Activated CD4-positive, alpha-beta T cell treated with anti-CD3 and anti-CD28 coated beads, Interleukin-2, Interleukin-6, amounts not matched to agents 100 ng/mL and 50 ng/mL, durations not matched to agents 16 hours and 8 hours (primary cell): Measurements from ENCODE around the gene CSTB.
A peak's percentile ranks its signal among the peaks of the same experiment; 100 is the strongest.
"Not testable (repeated sequence)": the region's sequence is repeated elsewhere in the genome, so short reads cannot be mapped to it uniquely, and the experiment has no call there.

Source experiments
- DNase-seq: peaks from one replicate; pipeline ENCODE4 v3.0.0-alpha.2; 2020

Gene CSTB, protein sequence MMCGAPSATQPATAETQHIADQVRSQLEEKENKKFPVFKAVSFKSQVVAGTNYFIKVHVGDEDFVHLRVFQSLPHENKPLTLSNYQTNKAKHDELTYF

DNA sequence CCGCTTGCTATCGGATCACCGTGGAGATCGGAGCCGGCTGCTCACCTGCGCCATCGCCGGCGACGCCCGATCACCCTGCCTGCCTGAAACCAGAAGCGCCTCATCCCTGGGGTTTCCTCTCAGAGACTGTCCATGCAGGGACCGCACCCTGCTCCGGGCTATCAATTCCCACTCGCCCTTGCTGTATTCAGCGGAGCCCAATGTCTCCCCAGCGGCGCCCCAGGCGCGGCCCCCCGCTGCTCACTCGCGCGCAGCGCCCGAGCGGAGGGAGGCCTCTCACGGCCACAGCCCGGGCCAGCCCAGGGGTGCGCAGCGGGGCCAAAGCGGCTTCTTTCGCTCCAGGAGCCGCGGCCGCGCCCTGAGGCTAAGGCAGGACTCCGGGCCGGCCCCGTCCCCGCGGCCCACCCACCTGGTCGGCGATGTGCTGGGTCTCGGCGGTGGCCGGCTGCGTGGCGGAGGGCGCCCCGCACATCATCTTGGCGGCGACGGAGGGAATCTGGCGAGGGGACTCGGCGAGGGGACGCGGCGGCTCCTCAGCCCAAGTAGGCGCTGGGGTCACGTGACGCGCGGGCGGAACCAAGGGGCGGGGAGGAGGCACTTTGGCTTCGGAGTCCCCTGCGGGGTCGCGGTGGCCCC, at the start of gene CSTB:
CSTB (minus strand) TSS at position 514 of the 636 bp plus-strand sequence; CDS start at position 475, 39 bp downstream.
- peak; percentile 89 for DNase-seq

DNA sequence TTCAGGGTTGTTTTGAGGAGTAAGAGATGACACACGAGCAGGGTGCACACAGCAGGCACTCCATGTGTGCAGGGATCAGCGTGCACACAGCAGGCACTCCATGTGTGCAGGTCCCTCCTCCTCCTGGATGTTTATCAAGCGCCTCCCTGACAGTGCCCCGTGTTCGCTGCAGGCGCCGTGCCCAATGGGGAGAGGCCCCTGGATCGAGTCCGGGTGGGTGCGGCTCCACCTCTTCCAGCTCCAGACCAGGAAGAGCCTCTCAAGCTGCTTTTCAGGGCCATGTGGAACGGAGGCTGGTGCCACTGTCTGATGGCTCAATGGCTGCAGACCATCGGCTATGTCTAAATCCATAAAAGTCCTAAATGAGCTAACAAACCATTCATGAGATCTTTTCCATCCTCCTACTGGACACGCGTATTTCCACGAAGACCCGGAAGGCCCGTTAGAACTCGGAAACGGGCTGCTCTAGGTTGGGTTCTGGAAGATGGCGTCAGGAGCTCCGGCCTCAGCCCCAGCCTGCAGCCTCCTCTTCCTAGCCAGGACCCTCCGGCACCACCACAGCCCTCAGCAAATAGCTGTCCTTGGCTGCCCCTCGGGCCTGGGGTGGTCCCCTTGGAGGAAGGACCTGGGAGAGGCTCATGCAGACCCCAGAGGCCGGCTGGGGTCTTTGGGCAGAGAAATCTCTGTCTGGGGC, 49.3 kb upstream of the CSTB start:
- no peak for DNase-seq

DNA sequence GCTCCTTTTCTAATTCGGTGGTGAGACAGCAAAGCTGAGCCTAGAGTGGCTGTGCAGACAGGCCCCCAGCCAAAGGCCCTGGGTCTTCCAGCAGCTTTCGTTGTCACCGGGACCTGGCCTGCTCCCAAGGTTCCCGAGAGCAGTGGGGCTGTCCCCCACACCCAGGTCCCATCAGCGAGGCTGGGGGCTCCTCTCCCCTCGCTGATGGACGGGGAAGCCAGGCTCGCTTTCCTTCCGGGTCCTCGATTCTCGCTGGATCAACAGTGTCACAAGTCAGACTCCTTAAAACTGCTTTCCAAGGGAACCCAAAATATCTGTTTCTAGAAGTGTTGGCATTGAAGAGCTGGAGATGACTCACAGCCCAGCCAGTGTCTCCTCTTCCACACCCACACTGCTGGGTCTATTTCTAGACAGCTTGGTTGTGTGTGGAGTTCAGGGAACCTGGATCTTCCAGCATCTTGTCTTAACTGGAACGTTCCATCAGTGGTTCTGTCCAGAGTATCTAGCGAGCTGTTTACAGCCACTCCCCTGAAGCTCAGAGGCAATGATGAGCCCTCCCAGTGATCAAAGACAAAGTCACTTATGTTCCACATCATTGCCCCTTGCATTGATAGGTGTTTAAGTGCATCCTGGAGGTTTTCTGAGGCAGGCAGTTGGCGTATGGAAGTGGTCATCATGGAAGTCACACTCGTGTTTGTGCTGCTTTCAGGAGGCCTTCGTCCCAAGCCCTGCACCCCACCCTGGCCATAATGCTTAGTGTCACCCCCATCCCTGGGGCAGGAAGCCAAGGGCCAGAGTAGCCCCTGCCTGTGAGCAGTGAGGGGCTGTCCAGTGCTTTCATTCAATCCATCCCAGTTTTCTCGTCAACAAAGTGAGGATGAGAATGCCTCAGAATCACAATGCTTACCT, 48.5 kb upstream of the CSTB start:
- no peak for DNase-seq

DNA sequence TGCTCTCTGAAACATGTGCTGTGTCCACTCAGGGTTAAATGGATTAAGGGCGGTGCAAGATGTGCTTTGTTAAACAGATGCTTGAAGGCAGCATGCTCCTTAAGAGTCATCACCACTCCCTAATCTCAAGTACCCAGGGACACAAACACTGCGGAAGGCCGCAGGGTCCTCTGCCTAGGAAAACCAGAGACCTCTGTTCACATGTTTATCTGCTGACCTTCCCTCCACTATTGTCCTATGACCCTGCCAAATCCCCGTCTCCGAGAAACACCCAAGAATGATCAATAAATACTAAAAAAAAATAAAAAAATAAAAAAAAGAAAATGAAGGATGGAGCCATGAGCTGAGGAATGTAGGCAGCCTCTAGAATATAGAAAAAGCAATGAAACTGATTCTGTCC, 46.6 kb upstream of the CSTB start:
- not testable (repeated sequence) for DNase-seq

DNA sequence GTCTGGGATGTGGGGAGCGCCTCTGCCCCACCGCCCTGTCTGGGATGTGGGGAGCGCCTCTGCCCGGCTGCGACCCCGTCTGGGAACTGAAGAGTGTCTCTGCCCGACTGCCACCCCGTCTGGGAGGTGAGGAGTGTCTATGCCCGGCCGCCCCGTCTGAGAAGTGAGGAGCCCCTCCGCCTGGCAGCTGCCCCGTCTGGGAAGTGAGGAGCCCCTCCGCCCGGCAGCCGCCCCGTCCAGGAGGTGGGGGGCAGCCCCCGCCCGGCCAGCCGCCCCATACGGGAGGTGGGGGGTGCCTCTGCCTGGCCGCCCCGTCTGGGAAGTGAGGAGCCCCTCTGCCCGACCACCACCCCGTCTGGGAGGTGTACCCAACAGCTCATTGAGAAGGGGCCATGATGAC, 46.1 kb upstream of the CSTB start:
- not testable (repeated sequence) for DNase-seq

DNA sequence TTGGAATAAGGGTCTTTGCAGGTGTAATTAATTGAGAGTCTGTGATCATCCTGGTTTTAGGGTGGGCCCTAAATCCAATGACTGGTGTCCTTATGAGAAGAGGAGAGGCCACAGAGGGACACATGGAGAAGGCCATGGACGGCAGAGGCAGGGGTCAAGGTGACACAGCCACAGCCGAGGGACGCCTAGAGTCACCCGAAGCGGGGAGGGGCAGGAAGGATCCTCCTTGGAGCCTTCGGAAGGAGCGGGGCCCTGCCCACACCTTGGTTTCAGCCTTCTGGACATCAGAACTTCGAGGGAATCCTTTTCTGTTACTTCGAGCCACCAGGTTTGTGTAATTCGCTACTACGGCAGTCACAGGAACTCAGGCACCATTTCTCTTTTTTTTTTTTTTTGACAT, 44.4 kb upstream of the CSTB start:
- DNase-seq, result no peak

DNA sequence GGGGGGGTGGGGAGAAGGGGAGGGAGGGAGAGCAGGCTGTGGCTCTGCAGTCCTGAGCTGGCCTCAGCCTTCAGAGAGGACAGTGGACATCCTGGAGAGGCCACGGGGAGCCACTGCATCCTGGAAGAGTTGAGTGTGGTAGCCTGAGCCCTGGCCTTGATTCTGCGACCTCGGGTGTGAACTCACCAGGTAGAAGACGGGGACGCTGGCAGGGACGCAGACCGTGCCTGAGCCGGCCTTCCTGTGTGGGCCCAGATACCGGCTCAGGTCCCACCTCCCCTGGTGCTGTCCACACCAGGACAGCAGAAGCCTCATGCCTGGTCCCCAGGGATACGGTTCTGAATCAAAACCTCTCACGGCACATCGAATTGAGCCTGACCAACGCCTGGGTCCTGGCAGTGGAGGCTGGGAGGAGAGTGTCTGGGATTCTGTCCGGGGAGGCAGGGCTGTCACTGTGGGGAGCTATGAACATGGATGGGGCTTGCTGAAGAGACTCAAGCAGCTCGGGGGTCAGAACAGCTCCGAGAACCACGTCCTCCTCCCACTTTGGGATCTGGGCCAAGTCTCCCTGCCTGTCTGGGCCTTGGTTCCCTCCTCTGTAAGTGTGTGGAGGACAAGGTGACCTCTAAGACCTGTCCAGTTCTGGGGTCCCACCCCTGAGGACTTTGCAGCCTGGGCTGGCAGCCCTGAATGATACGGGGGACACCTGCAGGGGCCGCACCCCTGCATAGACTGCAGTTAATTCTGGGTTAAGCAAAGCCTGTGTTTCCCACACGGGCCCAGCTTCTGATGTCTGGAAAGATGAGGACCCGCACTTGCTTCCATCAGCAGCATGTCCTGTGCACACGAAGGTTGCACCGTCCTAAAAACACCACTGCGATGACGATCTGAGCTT, 43.6 kb upstream of the CSTB start:
- DNase-seq, result no peak

DNA sequence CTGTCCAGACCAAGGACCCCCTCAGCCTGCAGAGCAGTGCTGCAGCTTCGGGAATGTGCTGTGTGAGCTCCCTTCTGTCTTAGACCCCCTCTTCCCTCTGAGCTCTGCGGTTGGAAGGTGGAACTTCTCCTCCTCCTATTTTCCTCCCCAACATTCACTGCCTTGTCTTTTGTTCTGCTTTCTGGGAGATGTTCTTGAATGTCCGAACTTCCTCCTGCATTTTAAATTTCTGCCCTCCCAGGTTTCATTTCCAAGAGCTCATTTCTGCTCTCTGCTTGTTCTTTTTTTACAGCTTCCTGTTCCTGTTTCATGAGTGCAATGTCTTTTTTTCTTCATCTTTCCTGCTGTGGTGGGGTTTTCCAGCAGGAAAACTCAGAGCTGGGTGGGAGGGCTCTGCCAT, 42.6 kb upstream of the CSTB start:
- DNase-seq, result no peak

DNA sequence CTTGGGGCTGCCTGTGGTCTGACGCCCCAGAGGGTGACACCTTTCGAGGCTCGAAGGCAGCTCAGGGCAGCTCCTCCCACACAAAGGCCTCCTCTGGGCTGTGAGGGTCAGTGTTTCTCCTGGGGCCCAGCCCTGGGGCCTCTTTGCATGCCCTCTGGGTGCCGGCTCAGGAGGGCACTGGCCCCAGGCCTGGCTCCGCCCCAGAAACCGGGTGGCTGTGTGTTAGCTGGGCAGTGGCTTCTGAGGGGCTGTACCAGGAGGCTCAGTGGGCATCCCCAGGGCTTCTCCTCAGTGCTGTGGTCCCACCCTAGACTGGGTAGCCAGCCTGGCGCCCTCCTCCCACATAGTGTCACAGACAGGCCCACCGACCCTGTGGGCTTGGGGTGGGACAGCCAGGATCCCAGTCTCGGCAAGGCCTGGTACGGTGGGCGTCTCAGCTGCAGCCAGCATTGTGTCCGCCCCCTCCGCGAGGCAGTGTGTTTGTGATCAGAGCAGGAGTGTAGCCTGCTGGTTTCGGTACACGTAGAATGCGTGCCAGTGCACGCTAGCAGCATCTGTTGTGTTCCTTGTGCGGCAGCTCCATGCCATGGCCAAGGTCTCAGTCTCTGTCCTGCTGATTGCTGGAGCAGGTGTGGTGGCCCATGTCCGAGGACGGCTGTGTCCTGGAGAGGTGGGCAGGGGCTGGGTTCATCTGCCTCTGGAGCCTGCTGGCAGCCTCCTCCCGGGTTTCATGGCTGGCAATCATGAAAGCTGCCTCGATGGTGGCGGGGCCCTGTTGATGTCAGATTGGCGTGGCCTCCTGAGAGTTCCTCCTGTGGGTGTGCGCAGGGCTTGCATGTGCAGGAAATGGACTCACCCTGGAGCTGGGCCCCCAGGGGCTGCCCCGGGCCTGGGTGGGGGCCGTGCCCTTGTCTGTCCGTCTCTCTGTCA, 41.3 kb upstream of the CSTB start:
- DNase-seq, result no peak

DNA sequence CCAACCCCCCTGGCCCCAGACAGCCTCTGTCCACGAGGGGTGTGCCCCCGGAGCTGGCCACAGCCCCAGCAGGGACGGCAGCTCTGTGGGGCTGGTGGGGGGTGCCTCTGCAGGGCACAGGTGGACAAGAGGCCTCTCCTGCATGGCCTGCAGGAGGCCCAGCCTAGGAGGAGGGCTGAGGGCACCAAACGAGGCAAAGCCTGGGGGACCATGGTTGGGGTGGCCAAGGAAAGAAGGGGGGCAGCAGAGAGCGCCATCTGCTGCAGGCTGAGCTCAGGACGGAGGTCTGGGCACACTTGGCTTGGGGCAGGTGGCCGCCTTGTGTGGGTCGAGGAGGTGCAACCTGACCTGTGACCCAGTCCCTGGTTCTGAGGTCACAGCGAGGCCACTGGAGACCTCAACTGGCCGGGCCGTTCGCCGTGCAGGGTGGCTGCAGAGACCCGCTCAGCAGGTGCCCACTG, 40.5 kb upstream of the CSTB start:
- DNase-seq, result no peak

DNA sequence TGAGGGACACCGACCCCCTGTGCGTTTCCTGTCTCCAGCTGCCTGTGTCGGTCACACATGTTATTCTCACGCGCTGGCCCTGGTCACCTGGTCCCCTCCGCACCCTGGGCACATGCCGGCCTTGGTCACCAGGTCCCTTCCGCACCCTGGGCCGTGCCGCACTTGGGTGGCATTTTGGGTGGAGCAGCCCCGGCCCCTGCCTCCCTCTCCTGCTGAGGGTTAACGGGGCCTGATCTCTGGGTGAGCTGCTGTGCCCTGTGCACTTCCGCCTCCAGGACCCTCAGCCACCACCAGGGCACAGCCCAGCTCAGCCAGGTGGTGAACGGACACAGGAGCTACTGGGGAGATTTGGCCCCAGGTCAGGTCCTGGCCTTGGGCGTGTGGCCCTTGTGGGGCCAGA, 39.9 kb upstream of the CSTB start:
- DNase-seq, result no peak

DNA sequence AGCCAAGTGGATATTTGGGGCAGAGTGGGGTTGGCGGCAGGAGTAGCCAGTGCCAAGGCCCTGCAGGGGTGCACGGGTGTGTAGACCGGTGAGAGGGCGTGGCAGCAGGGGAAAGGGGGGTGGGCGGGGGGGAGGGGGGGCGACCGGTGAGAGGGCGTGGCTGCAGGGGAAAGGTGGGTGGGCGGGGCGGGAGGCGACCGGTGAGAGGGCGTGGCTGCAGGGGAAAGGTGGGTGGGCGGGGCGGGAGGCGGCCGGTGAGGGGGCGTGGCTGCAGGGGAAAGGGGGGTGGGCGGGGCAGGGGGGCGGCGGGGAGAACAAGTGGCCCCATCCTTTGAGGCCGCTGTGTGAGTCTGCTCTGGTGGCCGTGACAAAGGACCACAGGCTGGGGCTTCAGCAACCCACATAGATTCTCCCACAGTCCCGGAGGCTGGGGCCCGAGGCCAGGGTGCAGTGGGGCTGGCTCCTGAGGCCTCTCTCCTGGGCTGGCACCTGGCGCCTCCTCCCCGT, 39.1 kb upstream of the CSTB start:
- DNase-seq, result no peak

DNA sequence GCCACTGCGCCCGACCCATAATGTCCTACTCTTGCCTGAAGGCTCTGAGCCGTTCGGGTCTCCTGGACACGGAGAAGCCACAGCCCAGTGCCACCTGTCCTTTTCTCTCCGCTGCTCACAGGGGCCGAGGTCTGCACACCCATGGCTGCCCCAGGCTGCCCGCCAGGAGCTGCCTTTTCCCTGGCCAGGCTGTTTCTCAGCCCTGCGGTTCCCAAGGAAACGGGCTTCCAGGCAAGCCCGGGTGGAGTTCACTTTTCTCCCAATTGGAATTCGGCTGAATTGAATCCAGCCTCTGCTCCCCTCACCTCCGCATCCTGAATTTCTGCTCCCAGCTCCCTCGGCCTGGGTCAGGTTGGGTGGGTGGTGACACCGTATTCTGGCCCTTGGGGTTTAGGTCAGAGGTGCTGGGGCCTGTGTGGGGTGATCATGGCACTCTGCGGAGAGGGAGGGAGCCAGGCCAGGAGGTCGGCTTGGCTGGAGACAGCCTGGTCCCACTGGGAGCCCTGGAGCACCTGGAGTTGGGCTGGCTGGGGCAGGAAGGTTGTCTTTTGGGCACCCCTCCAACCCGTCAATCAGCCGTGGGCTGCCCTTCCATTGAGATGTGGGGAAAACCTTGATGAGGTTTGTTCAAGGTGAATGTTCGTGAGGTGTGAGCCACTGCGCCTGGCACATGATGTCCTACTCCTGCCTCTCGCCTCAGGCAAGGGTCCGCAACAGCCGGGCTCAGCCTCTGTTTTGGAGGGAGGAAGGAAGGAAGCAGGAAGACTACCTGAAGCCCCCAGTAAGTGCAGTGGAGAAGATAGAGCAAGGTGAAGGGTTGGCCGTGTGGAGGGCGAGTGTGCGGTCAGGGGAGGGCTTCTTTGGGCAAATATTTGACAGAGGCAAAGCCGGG, 38.4 kb upstream of the CSTB start:
- DNase-seq, result no peak

DNA sequence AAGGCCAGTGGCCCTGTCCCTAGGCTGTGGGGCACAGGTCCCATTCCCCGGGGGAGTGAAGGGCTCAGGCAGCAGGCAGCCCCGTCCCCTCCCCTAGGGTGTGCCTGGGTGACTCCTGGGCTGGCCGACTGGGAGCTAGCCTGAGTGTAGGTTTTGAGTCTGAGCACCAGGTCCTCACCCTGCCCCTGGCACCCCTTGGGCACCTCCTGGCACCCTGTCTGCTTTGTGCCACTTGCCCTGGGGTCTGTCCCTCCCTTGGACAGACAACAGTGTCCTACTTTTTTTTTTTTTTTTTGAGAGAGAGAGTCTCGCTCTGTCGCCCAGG, 37.5 kb upstream of the CSTB start:
- DNase-seq, result no peak

DNA sequence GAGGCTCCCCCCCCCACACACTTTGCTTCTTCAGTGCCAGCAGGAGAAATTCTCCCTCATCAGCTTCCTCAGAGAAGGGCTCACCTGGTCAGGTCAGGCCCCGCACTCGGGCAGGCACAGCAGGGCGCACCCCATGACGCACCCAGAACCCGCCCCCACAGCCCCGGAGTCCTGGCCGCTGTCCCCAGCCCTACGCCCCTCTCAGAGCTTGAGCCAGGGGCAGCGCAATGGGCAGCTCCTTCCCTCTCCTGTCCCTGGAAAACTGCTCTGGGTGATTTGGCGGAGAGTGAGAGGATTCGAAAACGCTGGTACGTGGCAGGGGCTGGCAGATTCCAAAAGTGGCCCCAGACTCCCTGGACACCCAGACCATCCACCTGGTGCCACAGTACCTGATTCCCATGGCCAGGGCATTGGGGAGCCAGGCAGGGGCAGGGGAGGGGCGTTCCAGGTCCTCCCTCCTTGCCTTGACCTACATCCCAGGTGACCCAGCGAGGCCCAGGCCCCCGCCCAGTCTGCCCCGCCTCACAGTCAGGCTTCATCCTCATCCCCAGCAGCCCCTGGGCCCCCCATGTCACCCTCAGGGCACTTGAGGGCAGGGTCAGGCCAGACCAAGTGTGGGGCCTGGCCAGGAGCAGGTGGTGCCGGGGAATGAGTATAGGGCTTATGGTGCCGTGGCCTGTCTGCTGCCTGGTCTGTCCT, 37.0 kb upstream of the CSTB start:
- DNase-seq, result no peak

DNA sequence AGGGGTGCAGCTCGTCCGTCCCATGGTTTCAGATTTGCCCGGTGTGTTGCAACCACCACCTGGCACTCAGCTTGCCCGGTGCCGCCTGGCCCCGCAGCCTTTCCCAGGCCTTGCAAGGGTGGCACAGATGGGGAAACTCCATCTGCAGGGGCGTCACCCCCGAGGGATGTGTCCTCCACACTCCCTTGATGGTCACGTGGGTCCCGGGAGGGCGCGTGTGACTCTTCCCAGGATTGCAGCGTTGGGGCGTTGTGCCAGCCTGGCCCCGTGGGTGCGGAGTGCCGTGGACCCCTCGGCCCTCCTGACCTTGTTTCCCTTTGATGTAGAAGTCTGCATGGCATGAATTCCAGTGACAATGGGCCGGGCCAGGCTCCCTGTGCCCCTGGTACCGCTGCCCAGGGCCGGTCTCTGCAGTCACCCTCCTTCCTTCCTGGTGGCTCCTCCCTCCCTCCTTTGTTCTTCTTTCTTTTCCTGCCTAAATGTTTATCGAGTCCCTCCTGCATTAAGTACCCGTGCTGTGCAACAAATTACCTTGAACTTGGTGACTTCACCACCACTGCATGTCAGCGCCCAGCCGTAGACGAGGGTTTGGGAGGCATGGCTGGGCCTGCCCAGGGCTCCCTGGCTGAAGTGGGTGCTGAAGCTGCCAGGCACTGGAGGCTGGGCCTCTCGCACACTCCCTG, 36.2 kb upstream of the CSTB start:
- no peak for DNase-seq

DNA sequence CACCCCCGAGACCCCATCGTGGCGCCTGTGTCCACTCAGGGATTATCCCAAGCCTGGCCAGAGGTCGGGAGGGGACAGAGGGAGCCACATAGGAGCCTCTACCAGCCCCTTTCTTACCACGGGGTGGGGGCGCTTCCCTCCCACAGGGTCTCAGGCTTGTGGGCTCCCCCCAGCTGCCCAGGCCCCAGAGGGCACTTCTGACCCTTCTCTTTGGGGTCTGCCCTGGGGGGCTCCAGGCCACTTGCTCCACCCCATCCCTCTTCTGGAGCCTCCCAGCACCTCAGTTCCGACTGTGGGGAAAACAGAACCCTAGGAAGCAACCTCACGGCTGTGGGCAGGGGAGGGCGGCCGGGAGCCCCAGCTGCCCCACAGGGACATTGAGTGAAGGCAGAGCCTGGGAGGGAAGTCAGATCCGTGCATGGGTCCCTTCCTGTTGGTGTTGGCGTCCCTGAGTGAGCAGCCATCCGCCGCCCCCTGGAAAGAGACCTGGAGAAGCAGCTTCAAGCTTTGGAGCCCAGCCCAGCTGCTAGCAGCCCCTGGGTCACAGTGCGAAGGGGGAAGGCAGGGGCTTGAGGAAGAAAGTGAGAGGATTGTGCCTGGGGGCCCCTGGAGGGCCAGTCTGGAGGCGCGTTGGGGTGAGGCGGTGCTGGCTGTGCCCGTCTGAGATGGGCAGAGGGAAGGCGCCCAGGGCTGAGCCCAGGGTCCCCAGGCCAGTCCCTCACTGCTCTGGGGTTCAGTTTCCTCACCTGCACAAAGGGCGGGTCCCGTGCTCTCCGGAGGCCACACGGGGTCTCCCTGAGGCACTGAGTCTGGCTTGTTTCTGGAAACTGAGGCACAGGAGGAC, 35.4 kb upstream of the CSTB start:
- DNase-seq, result no peak
